HG03064 (cell line): Measurements from ENCODE around the gene DNASE1.
"Not testable (repeated sequence)": the region's sequence is repeated elsewhere in the genome, so short reads cannot be mapped to it uniquely, and the experiment has no call there.

Source experiments
- ATAC-seq: cut with Tn5 transposase; IDR thresholded peaks from one replicate; pipeline ENCODE4 v1.9.1; 2021; ENCODE audit warnings: low read depth; ENCODE audit not compliant: unreplicated experiment

The DNASE1 gene

GRCh38 chr16:3640632-3641501 lies 13.6 kb upstream of the DNASE1 start:
- no peak for ATAC-seq

DNA sequence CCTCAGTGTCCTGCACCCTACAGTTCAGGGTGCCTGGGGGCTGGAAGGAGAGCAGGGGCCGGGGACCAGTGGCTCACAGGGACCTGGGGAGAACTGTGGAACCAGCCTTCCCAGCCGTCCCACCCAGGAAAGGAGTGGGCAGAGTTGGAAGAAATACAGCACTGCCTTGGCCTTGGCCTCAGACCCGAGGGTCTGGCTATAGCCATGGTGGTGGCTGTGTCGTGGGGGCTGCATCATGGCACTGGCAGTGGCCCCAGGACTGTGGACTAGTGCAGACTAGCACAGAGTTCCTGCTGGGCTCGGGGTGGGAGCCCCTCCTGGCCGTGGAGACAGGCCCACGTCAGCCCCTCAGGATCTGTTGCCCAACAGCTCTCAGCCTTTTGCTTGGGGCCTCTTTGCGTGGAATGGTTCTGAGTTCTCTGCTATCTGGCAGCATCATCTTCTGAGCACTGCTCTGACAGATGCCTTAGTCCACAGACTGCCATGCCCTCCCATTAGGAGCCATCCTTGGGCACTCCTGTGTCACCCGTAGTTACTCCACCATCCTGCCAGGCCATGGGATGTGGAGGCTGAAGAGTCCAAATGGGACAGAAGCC lies 12.6 kb upstream of the DNASE1 start:
- no peak for ATAC-seq

- no peak for ATAC-seq
These were observed 11.9 kb upstream of the DNASE1 start for GRCh38 chr16:3642397-3643094.

DNA sequence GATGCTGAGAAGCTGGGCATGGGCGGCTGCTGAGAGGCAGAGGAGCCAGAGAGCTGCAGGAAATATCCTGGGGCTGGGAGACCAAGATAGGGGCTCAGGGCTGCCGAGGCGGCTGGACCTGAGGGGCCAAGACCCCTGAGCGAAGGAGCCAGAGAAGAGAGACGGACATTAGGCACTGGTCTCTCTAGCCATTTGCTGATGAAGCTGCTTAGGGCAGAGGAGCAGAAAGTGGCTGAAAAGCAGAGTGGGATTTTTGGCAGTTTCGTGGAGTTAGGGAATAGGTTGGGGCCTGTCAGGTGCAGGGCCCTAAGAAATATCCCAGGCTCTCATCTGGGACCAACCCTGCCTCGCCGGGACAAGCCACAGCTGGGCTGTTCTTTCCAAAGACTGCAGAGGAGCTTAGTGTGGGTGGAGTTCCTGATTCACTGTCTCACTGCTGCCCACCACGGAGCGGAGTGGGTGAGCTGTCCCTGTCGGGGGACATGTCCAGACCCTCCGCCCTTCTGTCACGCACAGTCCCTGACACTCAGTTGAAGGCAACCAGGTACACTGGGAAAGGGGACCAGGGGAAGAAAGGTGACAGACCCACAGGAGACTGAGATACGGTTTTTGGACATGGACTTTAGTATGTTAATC lies 11.3 kb upstream of the DNASE1 start:
- ATAC-seq = no peak

DNA sequence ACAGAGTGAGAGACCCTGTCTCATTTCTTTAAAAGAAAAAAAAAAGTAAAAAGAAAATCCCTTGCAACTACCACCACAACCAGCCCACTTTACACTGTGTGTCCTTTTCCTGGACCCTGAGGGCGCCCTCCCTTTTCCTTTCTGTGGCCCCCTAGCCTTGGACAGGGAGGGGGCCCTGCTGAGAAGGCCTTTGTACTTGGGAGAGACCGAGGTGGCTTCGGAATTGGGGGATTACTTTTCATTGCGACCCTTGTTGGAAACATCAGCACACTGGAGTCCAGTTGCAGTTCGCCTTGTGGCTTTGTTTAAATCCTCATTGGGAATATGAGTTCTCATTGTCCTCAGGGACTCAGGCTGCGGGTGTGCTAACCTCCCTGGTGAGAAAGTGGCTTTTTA lies 9.4 kb upstream of the DNASE1 start:
- ATAC-seq = no peak

GRCh38 chr16:3645504-3646347 lies 8.8 kb upstream of the DNASE1 start:
- no peak for ATAC-seq

GRCh38 chr16:3646348-3646920 lies 8.1 kb upstream of the DNASE1 start:
- ATAC-seq = no peak

GRCh38 chr16:3650631-3651265 lies 3.7 kb upstream of the DNASE1 start:
- no peak for ATAC-seq

DNA sequence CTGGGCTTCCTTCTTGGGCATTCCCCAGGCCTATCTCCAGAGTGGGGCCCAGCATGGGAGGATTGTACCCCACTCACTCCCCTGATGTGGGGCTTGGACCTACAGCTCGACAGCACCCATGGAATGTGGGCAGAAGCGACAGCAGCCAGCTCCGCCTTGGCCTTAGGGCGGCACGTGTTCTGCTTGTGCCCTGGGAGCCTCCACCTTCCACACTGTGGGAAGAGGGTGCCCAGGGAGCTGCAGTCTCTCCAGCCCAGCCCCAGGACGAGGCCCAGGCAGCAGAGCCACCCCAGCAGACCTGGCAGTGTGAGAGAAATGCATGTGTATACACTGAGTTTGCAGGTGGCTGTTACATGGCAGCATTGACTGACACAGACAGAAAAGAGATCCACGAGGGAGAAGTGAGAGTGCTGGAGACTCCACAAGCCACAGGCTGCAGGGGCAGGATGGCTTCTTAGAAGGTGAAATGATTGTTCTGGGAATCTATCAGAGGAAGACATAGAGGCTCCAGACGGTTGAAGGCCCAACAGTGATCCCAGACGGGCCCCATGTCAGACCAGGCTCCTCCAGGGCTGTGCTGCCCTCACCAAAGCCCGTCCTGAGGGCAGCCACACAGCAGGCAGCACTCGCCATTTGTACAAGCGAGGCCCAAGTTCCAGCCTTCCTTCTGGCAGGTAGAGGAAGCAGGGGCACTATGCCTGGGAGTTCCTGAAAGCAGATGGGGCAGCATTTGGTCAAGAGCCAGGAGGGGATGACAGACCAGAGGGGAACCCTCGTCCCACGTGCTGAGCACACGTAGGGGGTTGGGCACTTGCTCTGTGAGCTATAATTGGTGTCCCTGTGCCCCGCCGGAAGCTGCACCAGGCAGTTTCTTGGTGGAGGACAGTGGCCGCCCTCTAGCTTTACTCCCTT lies 2.8 kb upstream of the DNASE1 start:
- ATAC-seq = no peak

DNA sequence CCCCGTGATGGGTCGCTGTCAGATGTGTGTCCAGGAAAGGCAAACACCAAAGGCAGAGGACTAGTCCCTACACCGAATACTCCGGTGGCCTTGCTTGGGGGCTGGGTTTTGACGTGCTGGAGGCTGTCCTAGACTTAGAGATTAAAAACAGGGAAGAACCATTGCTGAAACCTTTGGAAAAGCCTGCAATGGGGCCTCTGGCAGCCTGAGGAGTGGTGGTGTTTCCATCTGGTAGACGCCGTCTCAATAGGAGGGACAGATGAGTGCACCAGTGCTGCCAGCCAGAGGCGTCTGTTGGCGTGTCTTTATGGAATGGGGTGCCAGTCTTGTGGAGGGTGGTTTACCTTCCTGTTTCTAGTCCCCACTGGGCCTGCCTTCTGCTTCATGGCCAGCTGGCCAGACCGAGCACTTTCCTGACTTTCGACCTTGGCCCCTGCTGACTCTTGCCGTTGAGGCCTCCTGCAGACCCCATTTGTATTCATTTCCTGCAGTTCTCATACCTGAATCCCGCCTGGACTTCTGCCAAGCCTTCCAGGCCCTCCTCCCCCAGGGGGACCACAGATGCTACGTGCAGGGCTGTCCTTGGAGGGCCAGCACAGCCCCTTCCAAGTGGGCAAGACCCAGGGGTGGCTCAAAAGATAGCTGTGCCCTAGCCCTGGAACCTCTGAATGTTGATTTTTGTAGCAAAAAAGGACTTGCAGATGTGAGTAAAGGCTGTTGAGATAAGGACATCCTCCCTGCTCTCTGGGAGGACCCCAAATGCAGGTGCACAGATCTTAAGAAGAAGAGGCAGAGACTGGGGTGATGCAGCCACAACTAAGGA lies 1.9 kb upstream of the DNASE1 start:
- ATAC-seq = no peak

DNA sequence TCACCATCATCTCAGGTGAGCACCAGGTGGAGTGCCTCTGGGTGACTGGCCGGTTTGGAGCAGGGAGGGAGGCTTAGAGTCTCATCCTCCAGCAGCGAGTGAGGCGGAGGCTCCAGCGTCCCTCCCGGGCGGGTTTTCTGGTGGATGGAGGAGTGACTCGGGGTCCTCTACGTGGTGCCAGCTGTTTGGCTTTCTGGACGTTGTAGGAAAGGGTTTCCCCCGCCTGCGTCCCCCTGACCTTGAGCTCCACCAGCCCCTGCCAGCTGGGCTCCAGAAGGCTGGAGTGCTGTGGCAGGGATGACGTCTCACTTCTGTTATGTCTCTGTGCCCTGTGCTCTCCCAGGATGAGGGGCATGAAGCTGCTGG lies 522 bp downstream of the DNASE1 start:
- ATAC-seq = no peak

DNA sequence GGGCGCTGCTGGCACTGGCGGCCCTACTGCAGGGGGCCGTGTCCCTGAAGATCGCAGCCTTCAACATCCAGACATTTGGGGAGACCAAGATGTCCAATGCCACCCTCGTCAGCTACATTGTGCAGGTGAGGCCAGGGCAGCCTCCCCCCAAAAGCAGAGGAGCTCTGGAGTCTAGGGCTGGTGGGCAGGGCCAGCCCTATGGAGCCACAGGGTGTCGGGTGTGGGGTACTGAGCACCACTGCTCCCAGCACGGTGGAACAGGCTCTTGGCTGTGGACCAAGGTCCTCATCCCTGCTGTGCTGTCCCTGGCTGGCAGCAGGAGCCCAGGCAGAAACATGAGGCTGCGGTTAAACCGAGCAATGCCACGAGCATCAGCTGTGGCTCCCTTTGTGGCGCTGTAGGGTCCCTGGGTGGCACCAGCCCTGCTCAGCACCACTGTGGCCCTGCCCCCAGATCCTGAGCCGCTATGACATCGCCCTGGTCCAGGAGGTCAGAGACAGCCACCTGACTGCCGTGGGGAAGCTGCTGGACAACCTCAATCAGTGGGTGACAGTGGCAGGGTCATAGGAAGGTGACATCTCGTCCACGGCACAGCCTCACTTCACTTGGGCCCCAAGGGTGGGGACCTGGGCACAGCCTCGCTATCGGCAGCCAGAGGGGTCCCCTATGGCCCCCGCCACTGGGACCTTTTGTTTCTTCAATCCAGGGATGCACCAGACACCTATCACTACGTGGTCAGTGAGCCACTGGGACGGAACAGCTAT lies 1.1 kb downstream of the DNASE1 start:
- ATAC-seq = no peak

GRCh38 chr16:3656160-3656490 lies 1.6 kb downstream of the DNASE1 start:
- not testable (repeated sequence) for ATAC-seq

DNA sequence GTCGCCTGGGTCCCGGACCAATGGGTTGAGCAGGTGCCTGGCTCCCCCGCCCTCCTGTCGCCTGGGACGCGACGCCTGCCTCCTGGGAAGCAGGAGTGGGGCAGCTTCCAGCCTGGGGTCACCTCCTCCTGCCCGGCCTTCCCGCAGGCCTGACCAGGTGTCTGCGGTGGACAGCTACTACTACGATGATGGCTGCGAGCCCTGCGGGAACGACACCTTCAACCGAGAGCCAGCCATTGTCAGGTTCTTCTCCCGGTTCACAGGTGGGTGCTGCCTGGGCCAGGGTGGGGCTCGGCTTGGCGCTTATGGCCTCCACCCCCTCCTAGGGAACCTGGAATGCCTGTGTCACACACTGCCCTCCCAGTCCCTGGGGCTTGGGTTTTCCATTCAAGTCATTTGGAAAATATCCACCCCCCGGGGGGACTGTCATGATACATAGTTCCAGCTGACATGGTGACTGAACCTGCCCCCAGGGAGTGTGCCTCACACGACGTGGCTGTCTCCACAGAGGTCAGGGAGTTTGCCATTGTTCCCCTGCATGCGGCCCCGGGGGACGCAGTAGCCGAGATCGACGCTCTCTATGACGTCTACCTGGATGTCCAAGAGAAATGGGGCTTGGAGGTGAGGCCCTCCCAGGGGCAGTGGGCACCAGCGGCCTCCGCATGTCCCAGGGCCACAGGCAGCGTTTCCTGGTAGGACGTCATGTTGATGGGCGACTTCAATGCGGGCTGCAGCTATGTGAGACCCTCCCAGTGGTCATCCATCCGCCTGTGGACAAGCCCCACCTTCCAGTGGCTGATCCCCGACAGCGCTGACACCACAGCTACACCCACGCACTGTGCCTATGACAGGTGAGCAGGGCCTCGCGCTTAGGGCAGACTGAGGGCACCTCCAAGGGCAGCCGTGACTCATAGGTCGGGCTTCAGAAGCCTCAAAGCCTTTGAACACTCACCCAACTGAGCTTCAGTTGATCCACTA lies 2.3 kb downstream of the DNASE1 start:
- no peak for ATAC-seq

- ATAC-seq = no peak
These were observed 4.8 kb downstream of the DNASE1 start for GRCh38 chr16:3659251-3659650.

DNA sequence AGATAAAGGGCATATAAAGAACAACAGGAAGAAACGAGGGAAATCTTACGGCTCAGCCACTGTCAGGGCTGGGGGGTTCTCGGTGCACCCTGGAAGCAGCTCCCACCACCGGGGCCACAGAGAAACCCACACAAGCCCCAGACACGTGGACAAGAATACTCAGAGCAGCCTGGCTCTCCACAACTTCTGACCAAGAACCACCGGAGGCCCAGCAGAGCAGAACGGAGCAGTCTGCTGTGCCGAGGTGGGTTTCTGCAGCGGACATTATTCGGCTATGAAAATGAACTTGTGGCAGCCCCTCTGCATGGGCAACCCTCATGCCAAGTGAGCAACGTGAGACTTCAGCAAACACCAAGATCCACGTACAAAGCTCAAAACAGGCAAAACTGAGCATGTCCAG lies 6.8 kb downstream of the DNASE1 start:
- ATAC-seq = no peak
